SH-SY5Y (cell line): Measurements from ENCODE around the gene TSC2.

Source experiments
- GATA2 ChIP-seq: IDR thresholded peaks from 2 replicates; pipeline ENCODE4 v1.6.1; 2011; ENCODE audit warnings: mild to moderate bottlenecking, low read depth, low read length
- GATA3 ChIP-seq: IDR thresholded peaks from 2 replicates; pipeline ENCODE4 v1.6.1; 2011; ENCODE audit warnings: low read depth, mild to moderate bottlenecking, low read length, moderate library complexity

DNA sequence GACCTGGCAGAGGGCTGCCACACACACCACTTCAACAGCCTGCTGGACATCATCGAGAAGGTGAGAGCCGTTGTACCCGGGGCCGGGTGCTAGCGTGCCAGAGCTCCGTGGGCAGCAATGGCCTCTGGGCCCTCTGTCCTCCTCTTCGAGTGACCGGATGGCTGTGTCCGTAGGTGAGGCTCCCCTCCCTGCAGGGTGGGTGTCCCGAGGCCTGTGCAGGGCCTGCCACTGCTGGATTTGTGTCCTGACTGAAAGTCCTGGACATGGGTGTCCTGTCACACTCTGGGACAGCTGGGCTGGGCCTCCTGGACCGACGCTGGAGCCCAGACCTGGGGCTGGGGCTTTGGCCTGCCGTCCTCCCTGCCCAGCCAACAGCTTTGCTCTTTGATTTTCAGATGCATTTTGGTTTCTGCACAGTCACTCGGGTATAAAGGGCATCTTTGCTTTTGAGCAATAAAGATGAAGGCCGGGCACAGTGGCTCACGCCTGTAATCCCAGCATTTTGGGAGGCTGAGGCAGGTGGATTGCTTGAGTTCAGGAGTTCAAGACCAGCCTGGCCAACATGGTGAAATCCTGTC, 16.7 kb downstream of the TSC2 start:
- TF ChIP-seq GATA2 (no peak), GATA3 (no peak)
